Measurements from ENCODE around the gene ZNF263. TPM values are rescaled to one million over a fixed set of nuclear protein-coding genes. Genes with fewer than 3 reads are reported as not detected.

ZNF263 gene
- polyA plus RNA-seq, 1 of the 3 experiments (the other 2 are of a cell fraction), result 13.7 TPM

- TF ChIP-seq PBX3 (IDR thresholded peaks at IDR 0.05), result peak; percentile 100
- TF ChIP-seq USF2 (IDR thresholded peaks at IDR 0.05; ENCODE audit: borderline replicate concordance, low read depth, low read length), result no peak
- TF ChIP-seq TCF12 (IDR thresholded peaks at IDR 0.05), result no peak
- no peak for TF ChIP-seq MEF2A (IDR thresholded peaks at IDR 0.05; ENCODE audit: borderline replicate concordance, low read depth)
- peak; percentile 86 for TF ChIP-seq CHD2 (IDR thresholded peaks at IDR 0.05; ENCODE audit: low read length, partially characterized antibody)
- no peak for TF ChIP-seq EP300 (IDR thresholded peaks at IDR 0.05; ENCODE audit: borderline replicate concordance in 1 of 2, low read depth in 1 of 2, low read length in 1 of 2)
- peak; percentile 45 for TF ChIP-seq SIN3A (IDR thresholded peaks at IDR 0.05; ENCODE audit: borderline replicate concordance, low read depth, low read length)
- peak; percentile 6; the same call in 1 of the 2 replicates for TF ChIP-seq RCOR1 (IDR thresholded peaks at IDR 0.05; ENCODE audit: low read length)
- TF ChIP-seq NFIC (IDR thresholded peaks at IDR 0.05; ENCODE audit: borderline replicate concordance), result no peak
- no peak for TF ChIP-seq TEAD4 (IDR thresholded peaks at IDR 0.05; ENCODE audit: borderline replicate concordance, insufficient read depth)
- no peak; the same call in 1 of the 2 replicates for TF ChIP-seq RAD21 (IDR thresholded peaks at IDR 0.05; ENCODE audit: low read length)
- TF ChIP-seq JUND (IDR thresholded peaks at IDR 0.05), result no peak
These were observed 18.9 kb upstream of the ZNF263 start (continued) for GRCh38 chr16:3264137-3265036.

GRCh38 chr16:3266873-3267537 is 16.3 kb upstream of the ZNF263 start:
- H2AFZ ChIP-seq (ENCODE audit: low read depth), result no peak overlapping the region
- peaks cover 0 to 5% of the 10 kb centered on the region in 2 experiments; a peak in 1 of 4 replicates for H3K4me1 ChIP-seq (ENCODE audit: control insufficient read depth in 1 of 2, insufficient read depth in 2 of 2, low read depth in 1 of 2, low read length in 1 of 2)
- H3K4me3 ChIP-seq (ENCODE audit: low read depth in 2 of 2, low read length in 1 of 2), result no peak overlapping the region
- H3K27ac ChIP-seq (ENCODE audit: low read depth in 2 of 2, low read length in 1 of 2), result no peak overlapping the region
- H3K9ac ChIP-seq, result no peak overlapping the region
- H3K36me3 ChIP-seq (replicated peaks in 1 of 2; ENCODE audit: control insufficient read depth in 1 of 2, insufficient read depth in 2 of 2, low read length in 1 of 2), result no peaks in the 10 kb centered on the region
- no peaks in the 10 kb centered on the region for H4K20me1 ChIP-seq (ENCODE audit: insufficient read depth)
- CTCF ChIA-PET, result interaction anchor here (0.7 to 1.3 kb wide), 11 partner anchors 9 to 231 kb away, joined by 3 to 7 read pairs (median 4); no protein-coding TSS in a partner anchor
- H3K4me2 ChIP-seq, result no peak overlapping the region
- H3K9me3 ChIP-seq, result no peaks in the 10 kb centered on the region
- DNase-seq, result peak; percentile 67
- no peaks in the 10 kb centered on the region for H3K79me2 ChIP-seq (ENCODE audit: insufficient read depth)
- no peaks in the 10 kb centered on the region for H3K27me3 ChIP-seq (ENCODE audit: insufficient read depth)
- POLR2A ChIA-PET, result interaction anchor here (1.2 kb wide), 1 partner anchor 16 kb away, joined by 5 read pairs; the partner anchor contains the start of gene ZNF263
- 37% methylated on average over 5 of the region's 5 CpGs for WGBS (ENCODE audit: low lambda C conversion rate)
- H3F3A ChIP-seq (replicated peaks; ENCODE audit: insufficient read depth), result peaks cover 9% of the 10 kb centered on the region
- no peaks in the 10 kb centered on the region for H3K9me2 ChIP-seq
- no peak for TF ChIP-seq EZH2phosphoT487 (IDR thresholded peaks at IDR 0.05; ENCODE audit: borderline replicate concordance, low read depth)
- TF ChIP-seq SIN3A (IDR thresholded peaks at IDR 0.05; ENCODE audit: borderline replicate concordance, low read depth, low read length), result no peak
- peak; percentile 56 for TF ChIP-seq RAD21 (IDR thresholded peaks at IDR 0.05; ENCODE audit: low read length)
- TF ChIP-seq SMC3 (IDR thresholded peaks at IDR 0.05; ENCODE audit: low read depth, low read length), result peak; percentile 38
- TF ChIP-seq JUND (IDR thresholded peaks at IDR 0.05), result no peak
- no peak for TF ChIP-seq FOXM1 (IDR thresholded peaks at IDR 0.05; ENCODE audit: low read depth)
- TF ChIP-seq TCF12 (IDR thresholded peaks at IDR 0.05), result no peak
- TF ChIP-seq MAX (IDR thresholded peaks at IDR 0.05; ENCODE audit: low read depth), result no peak
- no peak for TF ChIP-seq POLR2AphosphoS5 (IDR thresholded peaks at IDR 0.05; ENCODE audit: low read depth, low read length)
- no peak for TF ChIP-seq MEF2A (IDR thresholded peaks at IDR 0.05; ENCODE audit: borderline replicate concordance, low read depth)
- TF ChIP-seq RFX5 (IDR thresholded peaks at IDR 0.05; ENCODE audit: low read length), result no peak
- no peak for TF ChIP-seq ZBTB33 (IDR thresholded peaks at IDR 0.05; ENCODE audit: borderline replicate concordance, low read depth)
- no peak for TF ChIP-seq NFIC (IDR thresholded peaks at IDR 0.05; ENCODE audit: borderline replicate concordance)
- no peak for TF ChIP-seq IRF3 (IDR thresholded peaks at IDR 0.05; ENCODE audit: low read depth, low read length)
- no peak for TF ChIP-seq EP300 (IDR thresholded peaks at IDR 0.05; ENCODE audit: borderline replicate concordance in 1 of 2, low read depth in 1 of 2, low read length in 1 of 2)

All from SK-N-SH (cell line).